Measurements from ENCODE around the gene MEI1.
A peak's percentile ranks its signal among the peaks of the same experiment; 100 is the strongest.
"Not testable (repeated sequence)": the region's sequence is repeated elsewhere in the genome, so short reads cannot be mapped to it uniquely, and the experiment has no call there.

The MEI1 gene

GRCh38 chr22:41725510-41726110 lies 26.3 kb downstream of the MEI1 start:
- Histone ChIP-seq H3K4me1 (peaks cover 5% of the 10 kb centered on the region), H3K9me3 (no peaks in the 10 kb centered on the region), H3K4me3 (ENCODE audit: low read depth, low read length) (no peak overlapping the region), H3K36me3 (no peaks in the 10 kb centered on the region), H3K27me3 (no peaks in the 10 kb centered on the region)
- DNase-seq = peak; percentile 56
- TF ChIP-seq CTCF (IDR thresholded peaks at IDR 0.05; ENCODE audit: low read depth, low read length) = no peak

GRCh38 chr22:41731609-41732008 lies 32.3 kb downstream of the MEI1 start:
- H3K4me3 ChIP-seq (ENCODE audit: low read depth, low read length) = no peak overlapping the region
- no peaks in the 10 kb centered on the region for H3K36me3 ChIP-seq
- peaks cover 8% of the 10 kb centered on the region for H3K4me1 ChIP-seq
- no peaks in the 10 kb centered on the region for H3K9me3 ChIP-seq
- no peak for TF ChIP-seq CTCF (IDR thresholded peaks at IDR 0.05; ENCODE audit: low read depth, low read length)
- peak; percentile 60 for DNase-seq
- H3K27me3 ChIP-seq = no peaks in the 10 kb centered on the region

GRCh38 chr22:41732096-41732772 lies 32.9 kb downstream of the MEI1 start:
- no peak overlapping the region for H3K4me3 ChIP-seq (ENCODE audit: low read depth, low read length)
- no peaks in the 10 kb centered on the region for H3K27me3 ChIP-seq
- peak; percentile 17 for DNase-seq
- no peaks in the 10 kb centered on the region for H3K36me3 ChIP-seq
- no peak for TF ChIP-seq CTCF (IDR thresholded peaks at IDR 0.05; ENCODE audit: low read depth, low read length)
- H3K9me3 ChIP-seq = no peaks in the 10 kb centered on the region
- peaks cover 11% of the 10 kb centered on the region for H3K4me1 ChIP-seq

GRCh38 chr22:41733241-41733640 lies 33.9 kb downstream of the MEI1 start:
- H3K9me3 ChIP-seq; H3K4me3 ChIP-seq (ENCODE audit: low read depth, low read length); H3K36me3 ChIP-seq; H3K27me3 ChIP-seq; DNase-seq: not testable (repeated sequence)
- H3K4me1 ChIP-seq = peaks cover 11% of the 10 kb centered on the region

GRCh38 chr22:41739576-41739975 lies 40.3 kb downstream of the MEI1 start:
- Histone ChIP-seq H3K36me3 (no peaks in the 10 kb centered on the region), H3K9me3 (no peaks in the 10 kb centered on the region), H3K4me1 (peaks cover 4% of the 10 kb centered on the region), H3K4me3 (ENCODE audit: low read depth, low read length) (no peak overlapping the region), H3K27me3 (no peaks in the 10 kb centered on the region)
- DNase-seq = no peak
- no peak for TF ChIP-seq CTCF (IDR thresholded peaks at IDR 0.05; ENCODE audit: low read depth, low read length)

GRCh38 chr22:41742918-41743317 lies 43.6 kb downstream of the MEI1 start:
- Histone ChIP-seq H3K36me3 (no peaks in the 10 kb centered on the region), H3K9me3 (no peaks in the 10 kb centered on the region), H3K4me3 (ENCODE audit: low read depth, low read length) (no peak overlapping the region), H3K27me3 (no peaks in the 10 kb centered on the region), H3K4me1 (no peaks in the 10 kb centered on the region)
- no peak for TF ChIP-seq CTCF (IDR thresholded peaks at IDR 0.05; ENCODE audit: low read depth, low read length)
- DNase-seq = no peak
